Kidney epithelial cell (primary cell): ENCODE data around the gene S100A9. TPM values are rescaled to one million over a fixed set of nuclear protein-coding genes. Genes with fewer than 3 reads are reported as not detected.

ENCODE experiments used
- DNase-seq: peaks from one replicate; pipeline ENCODE4 v3.0.0-alpha.2; 2010; ENCODE audit warnings: low read depth
- H3K27me3 ChIP-seq: 2 replicates; pipeline ENCODE4 v1.6.0; 2011; ENCODE audit warnings: low read length; ENCODE audit not compliant: control insufficient read depth, insufficient read depth
- H3K36me3 ChIP-seq: 2 replicates; pipeline ENCODE4 v1.5.1; 2011; ENCODE audit warnings: low read length; ENCODE audit not compliant: control insufficient read depth, insufficient read depth
- H3K4me3 ChIP-seq: 2 replicates; pipeline ENCODE4 v1.5.1; 2011; ENCODE audit warnings: low read depth, mild to moderate bottlenecking, control low read depth, low read length
- CTCF ChIP-seq: IDR thresholded peaks from 2 replicates; pipeline ENCODE4 v1.5.1; 2011; ENCODE audit warnings: mild to moderate bottlenecking, moderate library complexity, low read length, control low read depth, inconsistent platforms; ENCODE audit not compliant: insufficient read depth, poor library complexity, severe bottlenecking
- total RNA-seq: library from RNA; depleted of rRNA; stranded (reverse); fragments of >200 nt; gene quantifications from 2 replicates; pipeline ENCODE4 v1.2.3, GENCODE V29; 2015

Gene S100A9
- total RNA-seq, 1 donor from 2014 or later = 35.3 TPM

DNA sequence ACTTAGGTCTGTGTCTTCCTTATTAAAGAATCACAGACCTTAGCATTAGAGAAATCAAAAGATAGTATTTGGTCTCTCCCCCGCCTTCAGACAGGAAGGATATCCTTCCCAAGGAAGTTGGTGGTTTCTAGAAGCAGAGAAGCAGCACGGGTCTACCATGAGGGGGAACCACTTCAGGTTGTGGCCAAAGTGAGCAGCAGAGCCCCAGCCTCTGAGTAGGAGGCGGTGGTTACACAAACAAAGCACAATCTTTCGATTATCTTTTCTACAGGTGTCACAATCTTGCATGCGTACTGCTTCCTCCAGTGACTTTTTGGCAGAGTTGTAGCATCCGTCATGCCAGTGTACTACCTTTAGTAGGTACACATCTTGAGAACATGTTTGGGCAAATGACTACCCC, 17.9 kb upstream of the S100A9 start:
- no peak overlapping the region for H3K4me3 ChIP-seq
- H3K27me3 ChIP-seq = no peaks in the 10 kb centered on the region
- no peak for DNase-seq
- no peak for TF ChIP-seq CTCF
- H3K36me3 ChIP-seq = no peaks in the 10 kb centered on the region

DNA sequence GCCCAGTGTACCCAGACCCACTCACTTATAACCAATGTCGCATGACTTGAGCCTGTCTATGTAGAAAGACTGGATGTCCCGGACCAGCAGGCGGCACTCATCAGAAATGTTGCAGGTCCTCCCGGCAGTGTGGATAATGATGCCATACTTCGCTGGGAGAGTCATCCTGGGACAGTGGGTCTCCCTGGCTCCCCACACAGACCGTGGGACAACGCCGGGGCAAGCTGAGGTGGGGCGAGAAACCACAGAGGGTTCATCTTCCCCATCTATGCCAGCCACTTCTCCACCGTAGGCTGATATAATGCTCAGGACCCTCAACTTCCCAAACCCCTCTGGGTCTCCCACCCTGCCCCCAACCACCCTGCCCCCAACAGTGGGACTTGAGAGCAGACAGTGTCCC, 17.3 kb upstream of the S100A9 start:
- Histone ChIP-seq H3K4me3 (no peak overlapping the region), H3K36me3 (no peaks in the 10 kb centered on the region), H3K27me3 (no peaks in the 10 kb centered on the region)
- no peak for DNase-seq
- no peak for TF ChIP-seq CTCF

GRCh38 chr1:153341431-153341934, 16.2 kb upstream of the S100A9 start:
- H3K27me3 ChIP-seq = peaks cover 1% of the 10 kb centered on the region
- no peak for TF ChIP-seq CTCF
- H3K36me3 ChIP-seq = no peaks in the 10 kb centered on the region
- no peak for DNase-seq
- no peak overlapping the region for H3K4me3 ChIP-seq

DNA sequence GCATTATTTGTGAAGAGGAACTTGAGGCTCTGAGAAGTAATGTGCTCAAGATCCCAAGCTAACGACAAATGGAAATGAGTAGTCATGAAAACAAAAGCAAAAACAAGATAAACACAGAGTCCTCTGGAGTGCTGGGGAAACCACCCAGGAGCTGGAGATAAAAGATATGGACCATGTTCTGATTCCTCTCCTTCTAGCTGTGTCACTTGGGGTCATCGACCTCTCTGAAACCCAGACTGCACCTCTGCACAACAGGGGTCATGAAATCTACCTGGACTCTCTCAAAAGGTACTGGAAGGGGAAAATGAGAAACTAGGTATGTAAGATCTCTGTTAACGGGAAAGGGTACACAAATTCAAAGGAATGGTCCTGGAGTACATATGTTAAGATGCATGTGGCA, 15.5 kb upstream of the S100A9 start:
- Histone ChIP-seq H3K36me3 (no peaks in the 10 kb centered on the region), H3K27me3 (peaks cover 2% of the 10 kb centered on the region), H3K4me3 (no peak overlapping the region)
- TF ChIP-seq CTCF = no peak
- no peak for DNase-seq

GRCh38 chr1:153343040-153343681, 14.5 kb upstream of the S100A9 start:
- DNase-seq = no peak
- Histone ChIP-seq H3K36me3 (no peaks in the 10 kb centered on the region), H3K27me3 (peaks cover 2% of the 10 kb centered on the region), H3K4me3 (no peak overlapping the region)
- TF ChIP-seq CTCF = no peak

GRCh38 chr1:153343811-153344717, 13.6 kb upstream of the S100A9 start:
- Histone ChIP-seq H3K27me3 (peaks cover 4% of the 10 kb centered on the region), H3K36me3 (no peaks in the 10 kb centered on the region), H3K4me3 (no peak overlapping the region)
- DNase-seq = no peak
- TF ChIP-seq CTCF = no peak
